Stimulated activated naive CD4-positive, alpha-beta T cell treated with Interleukin-2 at 50 U/mL for 16 hours (primary cell): ENCODE data around the gene UBE2Q2.

Source experiments
- DNase-seq: peaks from one replicate; lab custom pipeline; 2025; lab: John Stamatoyannopoulos, UW

Gene UBE2Q2

DNA sequence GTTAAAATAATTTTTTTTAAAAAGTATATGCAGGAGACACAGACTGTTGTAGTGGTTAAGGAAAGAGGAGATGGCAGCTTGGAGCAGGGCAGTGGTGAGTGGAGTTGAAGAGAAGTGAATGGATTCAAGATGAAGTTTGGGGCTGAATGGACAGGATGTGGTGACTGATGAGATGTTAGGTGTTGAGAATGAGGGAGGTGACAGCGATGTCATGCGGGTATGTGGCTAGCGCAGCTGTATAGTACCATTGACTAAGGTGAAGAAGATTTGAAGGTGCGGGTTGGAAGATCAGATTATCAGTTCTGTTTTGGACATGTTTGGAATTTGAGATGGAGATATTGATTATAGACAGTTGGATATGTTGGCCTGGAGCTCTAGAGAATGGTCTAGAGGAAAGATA is 80.5 kb downstream of the UBE2Q2 start:
- no peak for DNase-seq

- no peak for DNase-seq
Observed at GRCh38 chr15:75924576-75924975, 81.3 kb downstream of the UBE2Q2 start.

GRCh38 chr15:75925440-75925839 is 82.2 kb downstream of the UBE2Q2 start:
- DNase-seq: no peak

DNA sequence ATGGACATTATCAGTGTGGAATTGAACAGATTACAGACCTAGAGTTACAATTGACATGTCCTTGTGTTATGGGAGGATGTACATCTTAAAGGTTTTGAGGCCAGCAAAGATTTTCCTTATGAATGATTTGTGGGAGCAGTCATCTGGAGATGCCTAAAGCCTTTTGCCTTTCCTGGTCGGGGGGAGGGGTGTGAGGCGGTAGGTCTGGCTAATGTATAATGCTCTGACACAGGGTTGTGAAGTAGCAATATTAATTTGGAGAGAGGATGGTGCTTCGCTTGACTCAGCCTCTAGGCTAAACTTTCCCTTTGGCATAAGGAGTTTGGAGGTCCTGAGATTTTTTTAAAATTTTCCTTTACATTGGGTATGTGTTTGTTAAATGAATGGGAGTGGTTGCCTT is 83.7 kb downstream of the UBE2Q2 start:
- no peak for DNase-seq

DNA sequence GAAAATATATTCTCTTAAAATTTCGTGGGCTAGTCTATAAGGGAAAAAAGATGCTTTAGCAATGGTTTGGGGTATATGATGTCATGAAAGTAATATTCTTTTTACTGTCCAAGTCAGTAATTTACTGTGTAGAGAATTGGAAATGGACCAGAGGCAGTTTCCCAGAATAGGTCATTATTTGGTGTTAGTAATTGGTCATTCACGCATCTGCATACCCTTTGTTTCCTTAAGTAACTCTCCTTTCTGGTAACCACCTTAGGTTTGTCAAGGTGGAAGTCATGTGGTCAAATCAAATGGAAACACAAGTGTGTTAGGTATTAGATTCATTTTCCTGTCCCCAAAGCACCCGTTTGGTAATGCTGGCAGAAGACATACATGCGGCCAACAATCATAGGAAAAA is 84.4 kb downstream of the UBE2Q2 start:
- DNase-seq: no peak

GRCh38 chr15:75928680-75929608 is 85.7 kb downstream of the UBE2Q2 start:
- no peak for DNase-seq

DNA sequence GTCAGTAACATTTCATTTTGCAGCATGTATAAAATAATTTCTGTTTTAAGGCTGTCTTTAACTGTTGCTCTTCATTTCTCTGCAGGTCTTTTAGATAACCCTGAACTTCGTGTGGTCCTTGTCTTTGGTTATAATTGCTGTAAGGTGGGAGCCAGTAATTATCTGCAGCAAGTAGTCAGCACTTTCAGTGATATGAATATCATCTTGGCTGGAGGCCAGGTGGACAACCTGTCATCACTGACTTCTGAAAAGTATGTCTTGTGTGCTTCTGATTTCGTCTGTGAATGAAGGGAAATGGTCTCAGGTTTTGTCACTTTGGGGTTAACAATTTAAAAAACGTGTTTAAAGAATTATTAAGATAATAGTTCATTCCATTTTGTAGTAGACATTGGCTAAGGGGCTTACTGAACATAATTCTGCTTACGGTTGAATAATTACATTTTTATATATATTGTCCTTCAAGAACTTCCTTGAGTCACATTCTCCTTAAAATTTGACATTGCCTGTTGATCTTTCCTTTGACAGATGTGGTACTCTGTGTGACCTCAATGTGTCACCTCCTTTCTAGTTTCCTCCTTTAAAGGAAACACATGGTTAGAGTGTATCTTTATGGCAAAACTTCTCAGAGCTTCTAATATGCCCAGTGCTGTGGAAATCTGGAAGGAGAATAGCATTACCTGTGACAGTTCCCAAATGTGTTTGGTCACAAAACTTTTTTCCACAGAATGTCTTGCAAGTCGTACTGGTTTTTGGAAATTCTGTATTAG is 86.7 kb downstream of the UBE2Q2 start:
- no peak for DNase-seq

DNA sequence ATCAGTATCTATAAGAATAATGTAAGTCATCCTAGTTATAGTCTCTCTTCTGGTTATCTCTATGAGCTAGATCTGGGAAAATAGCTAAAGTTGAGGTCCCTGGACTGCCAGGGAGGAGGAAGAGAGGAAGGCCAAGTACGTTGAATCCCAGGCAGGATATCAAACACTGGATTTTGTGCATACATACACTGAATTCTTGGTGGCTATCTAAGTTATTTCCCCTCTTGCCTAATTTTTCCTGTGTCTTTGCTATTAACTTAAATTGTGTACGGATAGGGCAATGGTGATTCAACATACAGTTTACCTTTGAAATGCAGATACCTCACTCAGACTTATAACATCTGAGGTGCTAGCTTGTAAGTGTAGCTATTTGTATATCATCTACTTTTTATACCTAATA is 87.6 kb downstream of the UBE2Q2 start:
- DNase-seq: no peak

DNA sequence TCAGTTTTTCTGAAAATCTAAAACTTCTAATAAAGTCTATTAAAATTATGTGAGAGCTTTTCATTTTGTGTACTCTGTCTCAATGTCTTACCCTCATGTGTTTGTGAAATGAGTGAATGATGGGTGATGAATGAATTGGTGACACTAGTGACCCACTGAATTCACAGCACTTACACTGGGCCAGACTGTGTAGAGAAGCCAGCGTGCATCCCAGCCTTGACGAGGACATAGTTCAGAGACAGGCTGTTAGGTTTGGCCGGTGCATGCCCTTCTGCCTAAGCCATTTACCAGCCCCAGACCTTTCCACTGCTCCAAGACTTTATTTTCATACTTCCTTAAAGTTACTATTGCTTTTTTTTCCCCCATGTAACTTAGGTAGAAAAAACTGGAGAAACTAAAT is 99.2 kb downstream of the UBE2Q2 start:
- no peak for DNase-seq

DNA sequence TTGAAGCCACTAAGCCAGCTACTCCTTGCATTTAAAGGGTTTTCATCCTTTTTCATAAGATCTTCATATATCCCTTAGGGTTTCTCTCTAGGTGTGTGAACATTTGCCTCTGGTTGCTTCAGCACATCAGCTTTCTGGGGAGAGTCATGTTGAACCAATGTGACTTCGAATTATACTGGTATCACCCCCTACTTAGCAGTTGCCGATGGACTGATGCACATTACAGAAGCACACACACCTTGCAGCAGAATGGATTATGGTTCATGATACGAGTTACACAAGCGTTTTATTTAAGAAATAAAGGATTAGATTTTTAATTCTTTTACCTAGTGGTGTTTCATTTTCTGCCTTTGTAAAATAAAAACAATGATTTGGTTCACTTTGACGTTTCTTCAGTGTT is 100.0 kb downstream of the UBE2Q2 start:
- no peak for DNase-seq

- DNase-seq: no peak
Observed at GRCh38 chr15:75943713-75944215, 100.5 kb downstream of the UBE2Q2 start.

DNA sequence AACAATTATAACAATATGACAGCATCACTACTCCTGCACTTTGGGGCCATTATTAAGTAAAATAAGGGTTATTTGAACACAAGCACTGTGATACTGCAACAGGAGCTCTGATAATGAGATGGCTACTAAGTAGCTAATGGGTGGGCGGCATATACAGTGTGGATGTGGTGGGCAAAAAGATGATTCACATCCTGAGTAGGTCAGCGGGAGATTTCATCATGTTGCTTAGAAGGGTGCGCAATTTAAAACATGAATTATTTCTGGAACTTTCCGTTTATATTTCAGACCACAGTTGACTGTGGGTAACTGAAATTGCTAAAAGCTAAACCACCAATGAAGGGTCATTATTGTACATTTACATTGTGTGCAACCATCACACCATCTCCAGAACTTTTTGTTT is 102.7 kb downstream of the UBE2Q2 start:
- no peak for DNase-seq

- no peak for DNase-seq
Observed at GRCh38 chr15:75947092-75947491, 103.8 kb downstream of the UBE2Q2 start.

DNA sequence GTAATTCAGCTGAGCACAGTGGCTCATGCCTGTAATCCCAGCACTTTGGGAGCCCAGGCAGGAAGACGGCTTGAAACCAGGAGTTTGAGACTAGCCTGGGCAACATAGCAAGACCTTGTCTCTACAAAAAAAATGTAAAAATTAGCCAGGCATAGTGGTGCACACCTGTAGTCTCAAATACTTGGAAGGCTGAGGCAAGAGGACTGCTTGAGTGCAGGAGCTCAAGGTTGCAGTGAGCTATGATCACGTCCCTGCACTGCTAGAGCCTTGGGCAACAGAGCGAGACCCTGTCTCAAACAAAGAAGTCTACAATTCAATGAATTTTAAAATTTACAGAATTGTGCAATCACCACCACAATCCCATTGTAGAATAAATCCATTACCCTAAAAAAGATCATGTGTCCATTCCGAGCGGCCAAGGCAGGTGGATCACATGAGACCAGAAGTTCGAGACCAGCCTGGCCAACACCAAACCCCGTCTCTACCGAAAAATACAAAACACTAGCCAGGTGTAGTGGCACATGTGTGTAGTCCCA is 105.6 kb downstream of the UBE2Q2 start:
- DNase-seq: no peak
